ENCODE measurements around the gene BICDL1.

- TF ChIP-seq CTCF (conservative IDR thresholded peaks at IDR 0.05; ENCODE audit: low read length) (no peak), EZH2phosphoT487 (IDR thresholded peaks at IDR 0.05; ENCODE audit: borderline replicate concordance) (no peak)
Measured at GRCh38 chr12:120140603-120141002, 151.6 kb downstream of the BICDL1 start.
